Mononuclear cell (primary cell): Measurements from ENCODE around the gene VSIG8. TPM values are rescaled to one million over a fixed set of nuclear protein-coding genes. Genes with fewer than 3 reads are reported as not detected.

Experiments used
- H3K27me3 ChIP-seq: 2 replicates; pipeline ENCODE4 v1.6.0; 2011; ENCODE audit warnings: low read length, control low read depth; ENCODE audit not compliant: insufficient read depth
- H3K4me1 ChIP-seq: 2 replicates; pipeline ENCODE4 v1.5.1; 2011; ENCODE audit warnings: mild to moderate bottlenecking, low read length, control low read depth; ENCODE audit not compliant: insufficient read depth
- H3K4me3 ChIP-seq: 2 replicates; pipeline ENCODE4 v1.5.1; 2011; ENCODE audit warnings: mild to moderate bottlenecking, low read length, moderate library complexity
- H3K9me3 ChIP-seq: 2 replicates; pipeline ENCODE4 v1.5.1; 2011; ENCODE audit warnings: low read depth, mild to moderate bottlenecking, control low read depth, low read length
- total RNA-seq: library from RNA; depleted of rRNA; stranded (reverse); fragments of >200 nt; gene quantifications from one replicate; pipeline ENCODE4 v1.2.3, GENCODE V29; 2012

The VSIG8 gene
- total RNA-seq, 1 donor, result 0.10 TPM

DNA sequence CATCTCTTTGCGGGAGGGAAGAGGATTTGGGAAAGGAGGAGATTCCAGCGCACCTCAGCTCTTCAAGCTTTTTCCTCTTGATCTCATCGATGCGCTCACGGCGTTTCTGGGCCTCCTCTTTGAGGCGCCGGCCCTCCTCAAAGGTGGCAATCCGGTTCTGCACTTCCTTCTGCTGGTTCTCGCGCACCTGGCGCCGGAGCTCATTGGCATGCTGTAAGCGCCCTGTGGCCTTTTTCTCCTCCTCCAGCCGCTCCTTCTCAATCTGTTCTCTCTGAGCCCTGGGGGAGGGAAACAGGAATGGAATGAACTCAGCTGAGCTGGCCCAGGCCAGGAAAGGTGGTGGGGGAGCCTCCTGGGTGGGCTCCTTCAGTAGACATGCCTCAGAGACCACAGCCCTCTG is 10.4 kb upstream of the VSIG8 start:
- no peaks in the 10 kb centered on the region for H3K9me3 ChIP-seq
- no peak overlapping the region for H3K4me3 ChIP-seq
- no peaks in the 10 kb centered on the region for H3K4me1 ChIP-seq
- H3K27me3 ChIP-seq, result no peaks in the 10 kb centered on the region

GRCh38 chr1:159870704-159871103 is 8.2 kb upstream of the VSIG8 start:
- Histone ChIP-seq H3K4me3 (no peak overlapping the region), H3K9me3 (no peaks in the 10 kb centered on the region), H3K27me3 (no peaks in the 10 kb centered on the region), H3K4me1 (no peaks in the 10 kb centered on the region)

DNA sequence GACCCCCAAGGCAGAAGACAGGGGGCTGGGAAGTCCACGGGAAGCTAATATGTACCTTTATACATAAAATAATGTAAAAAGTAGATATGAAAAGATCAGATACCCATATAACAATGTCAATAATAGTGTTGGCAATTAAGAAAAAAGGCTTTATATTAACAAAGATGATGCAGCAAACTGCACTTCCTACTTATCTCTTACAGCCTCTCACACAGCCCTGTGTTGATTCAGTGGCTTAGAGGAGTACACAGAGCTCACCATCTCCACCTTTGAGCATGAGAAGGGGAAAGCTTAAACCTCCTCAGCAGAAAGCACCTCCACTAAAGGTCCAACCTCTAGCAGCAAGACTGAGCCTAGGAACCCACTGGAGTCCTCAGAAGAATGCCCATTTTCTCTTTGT is 7.2 kb upstream of the VSIG8 start:
- no peak overlapping the region for H3K4me3 ChIP-seq
- no peaks in the 10 kb centered on the region for H3K4me1 ChIP-seq
- no peaks in the 10 kb centered on the region for H3K27me3 ChIP-seq
- no peaks in the 10 kb centered on the region for H3K9me3 ChIP-seq

DNA sequence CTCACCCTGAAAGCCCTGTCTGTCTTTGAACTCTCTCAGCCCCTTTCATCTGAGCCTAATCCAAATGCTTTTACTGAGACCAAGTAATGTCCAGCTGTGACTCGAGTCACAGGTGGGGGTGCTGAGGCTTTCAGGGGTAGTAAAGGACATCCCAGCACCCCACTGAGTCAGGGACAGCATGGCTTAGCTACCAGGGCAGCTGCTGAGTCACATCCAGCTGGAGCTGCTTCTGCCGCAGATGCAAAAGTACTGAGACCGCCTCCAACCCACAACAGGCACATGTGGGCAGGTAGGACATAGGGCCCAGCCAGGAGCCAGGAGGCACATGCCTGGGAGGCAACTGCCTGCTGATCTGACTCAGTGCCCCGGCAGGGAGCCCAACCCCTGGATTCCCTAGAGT is 6.7 kb upstream of the VSIG8 start:
- Histone ChIP-seq H3K27me3 (no peaks in the 10 kb centered on the region), H3K4me3 (no peak overlapping the region), H3K4me1 (no peaks in the 10 kb centered on the region), H3K9me3 (no peaks in the 10 kb centered on the region)

DNA sequence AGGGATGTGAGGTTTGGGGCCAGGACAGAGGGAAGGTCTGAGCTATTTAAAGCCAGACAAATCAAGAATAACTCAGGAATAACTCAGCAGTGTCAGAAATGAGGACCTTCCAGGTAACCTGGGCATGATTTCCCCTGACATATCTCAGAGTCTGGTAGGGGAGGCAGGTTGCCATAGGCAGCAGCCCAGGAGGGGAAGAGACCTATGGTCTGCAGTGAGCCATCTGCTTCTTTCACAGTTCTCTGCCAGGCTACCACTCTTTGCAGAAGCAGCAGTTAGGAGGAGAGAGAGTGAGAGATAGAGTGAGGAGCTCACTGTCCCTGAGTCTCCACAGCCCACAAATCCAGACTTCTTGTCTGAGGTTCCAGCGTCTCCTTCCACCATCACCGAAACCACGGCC is 6.3 kb upstream of the VSIG8 start:
- Histone ChIP-seq H3K27me3 (no peaks in the 10 kb centered on the region), H3K4me3 (no peak overlapping the region), H3K4me1 (no peaks in the 10 kb centered on the region), H3K9me3 (no peaks in the 10 kb centered on the region)

DNA sequence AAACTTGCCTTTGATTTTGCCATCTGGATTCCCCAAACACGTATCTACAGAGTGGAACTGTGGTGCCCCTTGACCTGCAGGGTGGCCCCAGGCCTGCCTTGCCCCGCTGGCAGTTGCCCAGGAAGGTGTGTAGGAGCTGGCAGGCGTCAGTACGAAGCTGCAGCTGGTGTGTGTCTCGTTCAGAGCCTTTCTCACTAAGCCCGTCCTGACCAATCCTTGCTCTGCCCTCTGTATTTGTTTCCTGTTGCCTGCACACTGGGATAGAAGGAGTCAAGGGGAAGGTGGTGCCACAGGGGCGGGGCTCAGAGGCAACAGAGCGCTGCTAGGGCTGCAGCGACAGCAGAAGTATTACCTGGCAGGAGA is 5.2 kb upstream of the VSIG8 start:
- H3K9me3 ChIP-seq, result no peaks in the 10 kb centered on the region
- H3K27me3 ChIP-seq, result no peaks in the 10 kb centered on the region
- no peak overlapping the region for H3K4me3 ChIP-seq
- no peaks in the 10 kb centered on the region for H3K4me1 ChIP-seq

DNA sequence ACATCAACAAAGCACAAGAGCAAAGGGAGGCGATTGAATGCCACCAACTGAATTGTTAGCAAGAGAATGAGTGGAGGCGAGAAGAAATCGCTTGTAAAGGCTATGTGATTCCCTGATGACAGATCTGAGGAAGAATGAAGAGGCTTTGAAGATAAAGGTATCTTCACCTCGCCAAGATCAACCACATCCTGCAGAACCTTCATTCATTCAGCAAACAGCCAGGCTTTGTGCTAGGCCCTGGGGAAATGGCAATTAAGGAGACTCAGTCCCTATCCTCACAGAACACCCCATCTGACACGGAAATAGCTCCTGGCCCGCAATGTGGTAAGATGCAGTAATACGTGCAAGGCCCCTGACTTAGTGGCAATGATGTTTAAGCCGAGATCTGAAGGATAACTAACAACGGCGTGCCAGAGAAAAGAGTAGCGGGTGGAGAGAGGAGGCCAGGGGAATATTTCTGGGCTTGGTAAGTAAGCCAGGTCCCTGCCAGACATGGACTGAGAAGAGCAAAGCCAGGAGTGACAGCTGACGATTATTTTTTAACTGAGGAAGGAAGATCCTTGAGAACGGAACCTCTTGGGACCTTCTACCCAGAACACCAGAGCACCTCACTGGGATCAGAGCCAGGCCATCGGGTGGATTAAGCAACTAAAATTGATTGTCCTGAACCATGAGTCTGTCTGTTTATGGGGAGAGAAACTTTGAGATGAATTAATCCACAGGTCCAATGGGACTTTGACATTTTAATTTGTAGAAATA is 4.6 kb upstream of the VSIG8 start:
- H3K9me3 ChIP-seq, result no peaks in the 10 kb centered on the region
- no peak overlapping the region for H3K4me3 ChIP-seq
- no peaks in the 10 kb centered on the region for H3K4me1 ChIP-seq
- no peaks in the 10 kb centered on the region for H3K27me3 ChIP-seq

DNA sequence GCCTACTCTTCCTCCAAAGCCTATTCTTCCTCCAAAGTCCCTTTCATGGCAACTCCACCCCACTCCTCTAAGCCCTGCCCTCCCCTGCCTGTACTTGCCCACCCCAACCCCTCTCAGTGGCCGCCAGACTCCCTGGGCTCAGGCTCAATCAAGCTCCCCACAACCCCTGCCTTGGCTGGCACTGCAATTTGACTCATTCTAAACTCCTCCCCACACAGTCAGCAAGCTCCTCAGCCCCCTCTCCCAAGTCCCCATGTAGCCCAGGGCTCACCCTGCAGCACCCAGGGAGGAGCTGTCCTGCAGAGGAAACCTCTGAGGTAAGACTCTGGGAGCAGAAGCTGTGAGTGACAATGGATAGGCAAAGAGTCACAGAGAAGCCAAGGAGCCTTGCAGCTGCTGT is 3.6 kb upstream of the VSIG8 start:
- Histone ChIP-seq H3K9me3 (no peaks in the 10 kb centered on the region), H3K4me3 (no peak overlapping the region), H3K4me1 (no peaks in the 10 kb centered on the region), H3K27me3 (no peaks in the 10 kb centered on the region)

DNA sequence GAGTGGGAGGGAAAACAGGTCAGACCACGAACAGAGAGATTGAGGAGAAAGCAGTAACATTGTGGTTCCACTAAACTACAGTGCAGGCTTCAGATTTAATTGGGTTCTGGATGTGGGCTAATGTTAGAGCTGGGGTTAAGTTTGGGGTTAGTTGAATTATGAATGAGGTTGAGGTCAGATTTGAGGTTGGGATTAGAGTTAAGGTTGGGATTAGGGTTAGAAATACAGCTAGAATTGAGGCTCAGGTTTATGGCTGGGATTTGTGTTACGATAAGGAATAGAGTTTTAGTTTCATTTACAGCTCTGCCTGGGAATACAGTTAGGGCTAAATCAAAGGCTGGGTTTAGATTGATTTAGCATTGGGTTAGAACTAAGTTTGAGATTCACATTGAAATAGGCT is 1.8 kb upstream of the VSIG8 start:
- H3K4me1 ChIP-seq, result no peaks in the 10 kb centered on the region
- H3K27me3 ChIP-seq, result no peaks in the 10 kb centered on the region

GRCh38 chr1:159862031-159862430 is 426 bp downstream of the VSIG8 start:
- Histone ChIP-seq H3K4me1 (no peaks in the 10 kb centered on the region), H3K27me3 (no peaks in the 10 kb centered on the region), H3K4me3 (no peak overlapping the region), H3K9me3 (no peaks in the 10 kb centered on the region)

More for the DNA sequence above, 1.8 kb upstream of the VSIG8 start:
- Histone ChIP-seq H3K9me3 (no peaks in the 10 kb centered on the region), H3K4me3 (no peak overlapping the region)

GRCh38 chr1:159861218-159861617 is 1.2 kb downstream of the VSIG8 start:
- no peaks in the 10 kb centered on the region for H3K4me1 ChIP-seq
- H3K4me3 ChIP-seq, result no peak overlapping the region
- no peaks in the 10 kb centered on the region for H3K27me3 ChIP-seq
- no peaks in the 10 kb centered on the region for H3K9me3 ChIP-seq

- Histone ChIP-seq H3K4me1 (peaks cover under 1% of the 10 kb centered on the region), H3K9me3 (no peaks in the 10 kb centered on the region), H3K4me3 (no peak overlapping the region), H3K27me3 (no peaks in the 10 kb centered on the region)
Observed at GRCh38 chr1:159860456-159860855, 2.0 kb downstream of the VSIG8 start.

- no peaks in the 10 kb centered on the region for H3K27me3 ChIP-seq
- no peaks in the 10 kb centered on the region for H3K9me3 ChIP-seq
- H3K4me3 ChIP-seq, result no peak overlapping the region
- H3K4me1 ChIP-seq, result peaks cover 7% of the 10 kb centered on the region
Observed at GRCh38 chr1:159859767-159860322, 2.6 kb downstream of the VSIG8 start.

- H3K27me3 ChIP-seq, result no peaks in the 10 kb centered on the region
- no peak overlapping the region for H3K4me3 ChIP-seq
- H3K9me3 ChIP-seq, result no peaks in the 10 kb centered on the region
- peaks cover 17% of the 10 kb centered on the region for H3K4me1 ChIP-seq
Observed at GRCh38 chr1:159857889-159858288, 4.6 kb downstream of the VSIG8 start.

GRCh38 chr1:159856576-159856975 is 5.9 kb downstream of the VSIG8 start:
- Histone ChIP-seq H3K27me3 (no peaks in the 10 kb centered on the region), H3K9me3 (no peaks in the 10 kb centered on the region), H3K4me3 (no peak overlapping the region), H3K4me1 (peaks cover 17% of the 10 kb centered on the region)

- H3K4me3 ChIP-seq, result no peak overlapping the region
Observed at GRCh38 chr1:159855709-159856108, 6.7 kb downstream of the VSIG8 start.

More at GRCh38 chr1:159855709-159856108, 6.7 kb downstream of the VSIG8 start:
- Histone ChIP-seq H3K4me1 (peaks cover 17% of the 10 kb centered on the region), H3K9me3 (no peaks in the 10 kb centered on the region), H3K27me3 (no peaks in the 10 kb centered on the region)
